Stimulated activated CD8-positive, alpha-beta memory T cell treated with anti-CD3 and anti-CD28 coated beads, Interleukin-4, amount 100 ng/mL, for 1 hour (primary cell): ENCODE measurements around the gene TMEM97.
"Not testable (repeated sequence)": the region's sequence is repeated elsewhere in the genome, so short reads cannot be mapped to it uniquely, and the experiment has no call there.

Source experiments
- DNase-seq, 2 donors: peaks; one replicate each; pipeline ENCODE4 v3.0.0-alpha.2; 2020; ENCODE audit warnings: low read depth in 2 of 2, low spot score in 1 of 2

Gene TMEM97

DNA sequence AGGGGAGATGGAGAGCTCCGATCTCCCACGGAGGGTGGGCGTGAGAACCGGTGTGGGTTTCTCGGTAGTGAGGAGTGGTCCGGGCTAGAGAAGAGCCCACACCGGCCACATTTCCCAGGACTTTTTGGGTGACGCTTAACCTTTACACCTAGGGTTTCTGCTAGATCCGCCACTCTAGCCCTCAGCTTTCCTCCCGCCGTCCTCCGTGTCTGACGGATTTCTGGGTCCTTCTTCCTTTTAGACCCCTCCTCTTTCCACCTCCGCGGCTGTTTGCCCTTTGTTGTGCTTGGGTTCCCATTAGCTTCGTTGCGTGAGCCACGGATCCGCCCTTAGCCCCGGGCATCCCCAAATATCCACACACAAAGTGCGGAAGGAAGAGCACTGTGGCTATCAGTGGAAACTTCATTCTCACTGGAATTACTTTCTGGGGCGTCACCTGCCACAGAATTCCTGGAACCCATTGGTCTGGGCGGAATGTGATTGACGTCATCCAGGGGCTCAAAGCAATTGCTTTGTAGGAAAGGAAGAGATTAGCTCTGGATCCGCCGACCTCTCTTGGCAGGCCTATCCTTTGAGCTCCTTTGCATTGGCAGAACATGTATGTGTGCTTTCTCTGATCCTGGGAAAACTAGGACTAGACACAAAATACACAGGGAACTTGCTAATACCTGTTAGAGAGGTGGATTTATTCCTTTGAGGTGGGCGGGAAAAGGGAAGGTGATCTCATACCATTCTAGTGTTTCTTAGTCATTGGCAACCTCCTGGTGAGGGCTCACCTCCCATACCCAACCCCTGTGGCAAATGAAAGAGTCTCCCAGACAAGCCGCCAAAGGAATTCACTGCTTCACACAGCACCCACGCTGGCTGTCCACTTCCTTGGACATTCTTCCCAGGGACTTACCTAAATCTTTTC, 17.2 kb downstream of the TMEM97 start:
- DNase-seq = no peak

DNA sequence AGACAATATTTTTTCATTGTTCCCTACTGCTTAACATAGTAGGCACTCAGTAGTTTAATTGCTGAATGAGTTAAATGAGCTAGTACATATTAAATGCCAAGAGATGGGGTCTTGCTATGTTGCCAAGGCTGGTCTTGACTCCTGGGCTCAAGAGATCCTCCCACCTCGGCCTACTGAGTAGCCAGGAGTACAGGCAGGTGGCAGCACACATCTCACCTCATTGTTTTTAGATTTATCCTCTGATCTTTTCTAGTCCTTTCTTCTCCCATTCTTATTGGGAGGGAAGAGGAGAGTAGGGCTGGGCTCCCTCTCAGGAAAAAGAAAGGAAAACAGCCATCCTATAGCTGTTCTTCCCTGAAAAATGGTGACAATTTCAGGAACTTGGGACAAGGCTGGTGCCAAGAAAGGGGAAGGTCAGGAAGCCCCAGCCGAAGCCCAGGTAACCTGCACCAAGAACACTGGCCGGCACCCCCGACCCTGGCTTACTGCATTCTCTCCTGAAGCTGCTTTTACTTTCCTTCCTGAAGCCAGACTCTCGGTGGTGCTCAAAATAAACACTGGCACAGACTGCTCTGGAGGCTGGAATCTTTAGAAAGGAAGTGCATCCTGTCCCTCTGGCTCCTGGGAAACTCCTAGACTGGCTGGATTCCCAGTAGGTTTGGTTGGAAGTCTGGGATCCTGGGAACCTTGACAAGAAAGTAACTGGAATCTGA, 19.2 kb downstream of the TMEM97 start:
- DNase-seq = no peak

DNA sequence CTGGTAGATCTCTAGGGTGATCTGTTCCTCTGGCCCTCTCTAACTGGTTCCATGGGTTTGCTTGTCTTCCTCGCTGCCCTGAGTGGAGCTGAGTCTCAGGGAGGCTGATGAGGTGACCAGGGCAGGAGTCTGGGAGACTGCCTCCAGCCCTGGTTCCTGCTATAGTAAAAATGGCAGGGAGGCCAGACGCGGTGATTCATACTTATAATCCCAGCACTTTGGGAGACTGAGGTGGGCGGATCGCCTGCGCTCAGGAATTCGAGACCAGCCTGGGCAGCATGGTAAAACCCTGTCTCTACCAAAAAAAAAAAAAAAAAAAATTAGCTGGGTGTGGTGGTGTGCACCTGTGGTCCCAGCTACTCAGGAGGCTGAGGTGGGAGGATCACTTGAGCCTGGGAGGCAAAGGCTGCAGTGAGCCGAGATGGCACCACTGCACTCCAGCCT, 19.8 kb downstream of the TMEM97 start:
- DNase-seq = not testable (repeated sequence)

DNA sequence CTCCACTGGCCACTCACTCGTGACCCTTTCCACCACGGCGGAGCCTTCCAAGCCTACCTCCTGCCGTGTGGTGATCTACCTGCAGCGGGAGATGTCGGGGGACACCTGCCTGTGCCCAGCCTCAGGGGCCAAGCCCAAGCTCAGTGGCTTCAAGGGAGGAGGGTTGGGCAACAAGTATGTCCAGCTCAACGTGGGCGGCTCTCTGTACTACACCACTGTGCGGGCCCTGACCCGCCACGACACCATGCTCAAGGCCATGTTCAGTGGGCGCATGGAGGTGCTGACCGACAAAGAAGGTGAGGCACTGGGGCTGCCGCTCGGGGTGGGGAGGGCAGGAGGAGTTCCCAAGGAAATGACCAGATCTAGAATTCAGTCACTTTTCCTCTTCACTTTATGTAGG, 20.4 kb downstream of the TMEM97 start:
- DNase-seq = no peak

DNA sequence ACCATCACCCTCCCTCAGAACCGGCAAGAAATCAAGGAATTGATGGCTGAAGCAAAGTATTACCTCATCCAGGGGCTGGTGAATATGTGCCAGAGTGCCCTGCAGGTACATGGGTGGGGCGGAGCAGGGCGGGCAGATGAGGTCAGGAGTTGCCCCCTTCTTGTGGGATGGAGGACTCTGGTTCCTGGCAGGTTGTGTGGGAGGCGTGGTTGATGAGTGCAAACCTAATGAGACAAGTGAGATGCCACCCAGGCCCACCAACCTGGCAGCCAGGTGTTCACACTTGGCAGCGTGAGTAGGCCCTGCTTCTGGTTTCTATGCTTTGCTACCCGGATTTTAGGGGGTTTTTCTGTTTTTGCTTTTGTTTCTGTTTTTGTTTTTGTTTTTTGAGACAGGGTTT, 21.4 kb downstream of the TMEM97 start:
- no peak for DNase-seq

DNA sequence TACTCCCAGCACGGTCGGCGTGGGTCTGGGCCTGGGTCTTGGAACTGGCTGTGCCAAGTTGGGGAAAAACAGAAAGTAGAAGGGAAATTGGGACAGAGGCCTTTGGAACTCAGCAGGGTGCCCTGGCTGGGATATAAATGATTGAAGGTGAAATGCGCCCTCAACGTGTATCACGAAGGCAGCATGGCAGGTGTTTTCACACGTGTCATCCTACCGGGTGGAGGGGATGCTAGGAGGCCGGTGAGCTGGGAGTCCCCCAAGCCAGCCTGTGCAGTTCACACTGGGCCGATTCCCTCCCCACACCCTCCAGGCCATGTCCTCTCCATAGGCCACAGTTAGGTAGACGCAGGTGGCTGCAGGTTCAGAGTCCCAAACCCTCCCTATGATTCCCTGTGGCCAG, 22.5 kb downstream of the TMEM97 start:
- no peak for DNase-seq

DNA sequence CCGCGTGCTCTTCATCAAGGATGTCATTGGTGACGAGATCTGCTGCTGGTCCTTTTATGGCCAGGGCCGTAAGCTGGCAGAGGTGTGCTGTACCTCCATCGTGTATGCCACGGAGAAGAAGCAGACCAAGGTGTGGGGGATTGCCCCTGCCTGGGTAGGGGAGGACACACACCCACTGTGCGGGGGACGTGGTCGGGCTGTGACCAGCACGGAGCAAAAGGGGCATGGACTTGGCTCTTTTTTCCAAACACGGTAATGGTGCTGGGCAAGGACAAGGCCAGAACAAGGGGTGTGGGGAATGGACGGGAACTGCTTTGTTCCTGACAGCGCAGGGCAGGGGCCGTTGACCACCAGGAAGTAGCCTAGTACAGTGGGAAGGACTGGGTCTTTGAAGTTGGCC, 23.3 kb downstream of the TMEM97 start:
- no peak for DNase-seq

DNA sequence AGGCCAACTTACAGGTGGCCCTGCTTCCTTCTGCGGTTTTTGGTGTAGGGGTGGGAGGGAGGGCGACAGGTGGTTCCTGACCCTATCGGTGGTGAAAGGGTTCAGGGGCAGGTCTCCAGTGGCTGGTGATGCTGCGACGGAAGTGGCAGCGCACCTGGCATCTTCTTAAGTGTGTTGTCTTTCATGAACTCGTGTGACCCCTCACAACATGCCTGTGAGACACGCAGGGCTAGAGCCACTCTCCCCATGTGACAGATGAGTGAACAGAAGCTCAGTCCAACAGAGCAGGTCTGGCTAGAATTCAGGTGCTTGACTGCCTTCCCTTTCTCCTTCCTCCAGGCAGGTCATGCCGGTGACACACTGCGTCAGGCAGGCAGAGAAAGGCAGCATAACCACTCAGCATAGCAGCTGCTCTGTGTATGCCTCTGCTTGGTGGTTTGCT, 24.5 kb downstream of the TMEM97 start:
- no peak for DNase-seq

DNA sequence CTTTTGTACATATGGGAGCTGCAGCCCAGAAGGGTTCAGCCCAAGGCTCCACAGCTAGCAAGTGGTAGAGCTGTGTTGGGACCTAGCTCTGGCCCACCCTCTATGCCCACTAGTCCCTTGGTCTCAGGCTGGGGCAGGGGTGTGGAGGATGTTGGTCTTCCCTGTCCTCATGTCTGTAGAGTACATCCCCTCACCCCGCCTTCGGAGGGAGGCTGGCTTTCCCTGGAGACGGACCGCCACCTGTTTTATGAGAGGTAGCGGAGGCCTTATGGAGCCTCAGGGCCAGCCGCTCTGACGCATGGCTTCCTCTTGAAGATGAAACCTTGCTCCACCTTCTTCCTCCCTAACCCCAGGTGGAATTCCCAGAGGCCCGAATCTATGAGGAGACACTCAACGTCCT, 25.0 kb downstream of the TMEM97 start:
- DNase-seq = no peak

DNA sequence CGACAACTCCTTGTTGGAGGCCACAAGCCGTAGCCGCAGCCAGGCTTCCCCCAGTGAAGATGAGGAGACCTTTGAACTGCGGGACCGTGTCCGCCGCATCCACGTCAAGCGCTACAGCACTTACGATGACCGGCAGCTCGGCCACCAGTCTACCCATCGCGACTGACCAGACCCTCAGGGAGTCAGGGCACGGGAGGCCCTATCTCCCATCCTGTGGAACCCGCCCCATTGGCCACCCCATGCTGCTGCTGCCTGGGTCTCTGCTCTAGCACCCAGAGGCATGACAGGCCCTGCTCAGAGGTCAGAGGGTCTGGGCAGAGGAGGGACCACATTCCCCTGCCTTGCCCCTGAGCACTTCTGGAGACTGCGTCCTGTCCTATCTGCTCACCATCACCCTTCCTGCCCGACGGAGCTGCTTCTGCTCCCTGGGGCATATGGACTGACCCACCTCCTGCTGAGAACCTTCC, 25.5 kb downstream of the TMEM97 start:
- DNase-seq = no peak

DNA sequence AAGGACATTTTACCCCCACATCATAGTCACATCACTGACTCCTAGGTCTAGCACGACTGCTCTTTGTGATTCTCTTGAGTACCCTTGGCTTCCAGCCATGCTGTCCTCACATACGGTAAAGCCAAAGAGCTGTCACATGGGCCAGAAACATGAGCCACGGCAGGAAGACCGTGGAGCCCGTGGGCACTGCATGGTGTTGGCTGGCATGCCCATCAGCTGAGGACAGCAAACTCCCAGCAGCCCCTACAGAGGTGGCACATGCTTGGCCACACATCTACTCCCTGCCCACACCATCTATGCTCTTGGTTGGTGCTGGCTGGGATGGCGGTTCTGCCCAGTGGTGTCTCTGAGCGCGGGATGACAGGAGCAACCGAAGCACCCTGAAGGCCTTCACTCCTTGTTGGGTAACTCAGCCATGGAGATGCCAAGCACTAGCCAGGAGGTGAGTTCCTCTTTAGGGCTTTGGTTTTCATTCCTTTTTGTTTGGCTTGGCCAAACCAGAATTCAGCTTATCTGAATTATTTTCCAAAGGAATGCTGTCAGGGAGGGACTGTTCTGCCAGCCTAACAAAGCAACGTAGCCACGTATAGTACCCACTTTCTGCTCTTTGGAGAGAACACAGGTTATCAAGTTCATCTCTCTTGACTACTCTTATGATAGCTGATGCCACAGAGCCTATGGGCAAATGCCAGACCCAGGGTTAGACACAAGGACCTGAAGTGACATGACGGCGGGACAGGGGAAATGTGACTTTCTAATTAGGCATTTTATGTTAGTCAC, 26.6 kb downstream of the TMEM97 start:
- no peak for DNase-seq

DNA sequence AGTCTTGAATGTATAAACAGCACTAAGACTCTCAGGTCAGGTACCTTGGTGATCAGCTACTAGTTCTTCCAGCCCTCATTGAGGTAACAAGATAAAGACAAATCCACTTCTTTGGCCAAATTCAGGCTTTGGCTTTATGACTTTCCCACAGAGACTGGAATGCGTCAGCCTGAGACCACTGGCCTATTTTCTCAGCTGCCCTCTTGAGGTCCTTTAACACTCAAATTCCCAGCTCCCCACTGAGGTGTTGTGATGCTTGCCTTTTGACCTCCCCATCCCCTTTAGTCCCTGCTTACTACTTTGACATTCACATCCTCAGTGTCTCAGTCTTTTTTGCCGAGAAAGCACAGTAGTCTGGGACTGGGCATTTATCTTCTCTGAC, 27.2 kb downstream of the TMEM97 start:
- no peak for DNase-seq

DNA sequence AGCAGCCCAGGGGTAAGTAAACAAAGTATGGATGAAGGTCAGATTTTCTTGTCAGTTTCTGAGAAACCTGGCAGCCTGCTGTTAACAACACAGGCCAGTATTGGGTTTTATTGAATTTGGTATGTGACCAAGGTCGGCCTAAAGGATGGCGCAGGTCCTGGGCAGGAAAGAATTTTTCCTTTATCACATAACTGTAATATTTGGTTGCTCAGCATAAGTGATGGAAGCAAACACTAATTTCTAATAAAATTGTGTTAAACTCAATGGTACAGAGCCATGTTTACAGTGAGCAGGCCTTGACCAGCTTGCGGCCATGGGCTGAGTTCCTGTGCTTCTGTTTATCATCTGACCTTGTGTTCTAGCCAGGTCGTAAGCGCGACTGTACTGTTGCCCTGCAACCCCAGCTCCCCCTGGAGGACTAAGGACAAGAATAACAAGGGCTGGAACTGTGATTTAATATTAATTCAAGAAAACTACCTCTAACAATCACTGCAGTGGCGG, 27.8 kb downstream of the TMEM97 start:
- no peak for DNase-seq

DNA sequence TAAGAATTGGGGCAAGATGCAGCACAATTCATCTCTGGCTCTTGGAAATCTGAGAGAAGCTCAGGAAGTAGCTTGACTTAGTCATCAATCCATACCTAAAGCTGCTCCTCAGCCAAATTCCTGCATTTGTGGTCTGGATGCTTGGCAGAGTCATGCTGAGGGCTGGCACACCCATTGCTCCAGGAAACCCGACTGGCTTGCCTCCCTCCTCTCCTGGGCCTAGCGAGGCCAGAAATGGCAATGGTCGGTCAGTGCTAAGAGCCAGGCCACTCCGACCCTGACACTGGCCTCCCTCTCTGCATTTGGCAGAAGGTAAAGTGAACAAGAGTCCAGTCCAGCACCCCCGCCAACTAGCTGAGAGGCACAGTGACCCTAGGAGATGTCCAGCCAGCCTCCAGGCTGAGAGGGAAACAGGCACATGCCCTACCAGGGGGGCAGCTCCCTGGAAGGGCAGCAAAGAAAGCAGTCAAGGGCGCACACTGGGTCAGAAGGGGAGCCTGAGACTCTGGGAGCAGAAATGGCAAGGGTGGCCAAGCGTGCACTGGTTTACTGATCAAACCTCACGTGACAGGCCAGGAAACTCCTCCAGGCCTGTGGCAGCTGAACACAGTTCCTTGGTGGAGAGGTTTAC, 28.4 kb downstream of the TMEM97 start:
- no peak for DNase-seq

DNA sequence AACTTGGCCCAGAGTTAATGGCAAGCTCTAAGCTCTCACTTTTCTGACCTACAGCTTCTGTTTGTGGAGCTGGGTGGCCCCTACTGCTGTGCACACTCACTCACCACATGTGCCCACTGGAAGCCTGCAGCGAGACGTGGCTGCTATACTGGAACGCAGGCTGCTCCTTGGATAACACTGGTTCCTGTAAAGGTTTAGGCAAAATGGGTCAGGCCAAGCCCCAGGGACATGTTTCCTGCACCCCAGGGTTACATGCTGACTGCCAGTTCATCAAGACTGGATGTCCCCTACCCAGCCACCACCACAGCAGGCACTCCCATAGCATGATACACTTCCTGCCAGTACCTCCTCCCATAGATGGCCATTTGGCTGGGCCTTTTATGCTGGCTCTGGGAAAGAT, 30.0 kb downstream of the TMEM97 start:
- DNase-seq = no peak

DNA sequence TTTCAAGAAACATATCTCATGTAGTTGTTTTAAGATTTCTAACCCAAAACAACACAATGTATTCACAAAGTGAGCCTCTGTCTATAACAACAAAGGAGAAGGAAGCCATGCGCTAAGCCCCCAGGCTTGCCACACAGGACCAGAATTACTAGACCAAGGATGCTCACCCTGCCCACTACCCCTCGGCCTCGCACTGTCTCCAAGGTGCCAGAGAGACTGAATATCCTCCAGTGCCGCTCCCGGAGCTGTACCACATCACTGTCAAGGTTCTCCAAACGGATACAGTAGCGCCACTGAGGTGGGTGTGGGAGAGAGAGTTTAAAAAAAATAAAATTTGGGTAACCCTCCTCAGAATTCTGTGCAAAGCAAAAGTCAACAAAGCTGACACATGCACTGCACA, 31.3 kb downstream of the TMEM97 start:
- DNase-seq = no peak

DNA sequence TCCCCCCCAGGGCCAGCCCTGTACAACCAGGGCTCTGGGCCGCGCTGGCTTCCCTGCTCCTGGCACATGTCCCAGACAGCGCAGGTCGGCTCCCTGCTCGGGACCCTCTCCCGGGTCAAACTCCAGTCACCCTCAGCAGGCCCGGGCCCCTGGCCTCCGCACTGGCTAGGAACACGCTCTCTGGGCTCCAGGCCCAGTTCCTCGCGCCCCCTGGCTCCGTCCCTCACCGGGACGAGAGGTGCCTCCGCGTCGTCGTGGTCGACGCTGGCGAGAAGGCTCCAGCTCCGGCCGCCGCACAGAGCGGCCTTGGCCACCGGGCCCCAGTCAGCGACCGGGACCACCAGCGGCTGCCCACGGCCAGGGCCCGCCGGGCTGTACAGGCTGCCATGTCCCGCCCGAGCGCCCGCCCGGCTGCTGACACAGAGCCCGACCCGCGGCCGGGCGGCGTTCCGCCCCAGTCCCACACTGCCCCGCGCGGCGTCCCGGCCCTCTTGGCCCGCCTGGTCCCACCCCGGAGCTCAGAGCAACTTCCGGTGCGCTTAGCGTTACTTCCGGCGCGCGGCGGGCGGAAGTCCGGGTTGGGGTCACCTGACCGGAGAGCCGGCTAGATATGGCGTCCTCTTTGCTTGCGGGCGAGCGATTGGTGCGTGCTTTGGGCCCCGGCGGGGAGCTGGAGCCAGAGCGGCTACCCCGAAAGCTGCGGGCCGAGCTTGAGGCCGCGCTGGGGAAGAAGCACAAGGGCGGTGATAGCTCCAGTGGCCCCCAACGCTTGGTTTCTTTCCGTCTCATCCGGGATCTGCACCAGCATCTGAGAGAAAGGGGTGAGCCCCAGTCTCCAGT, 38.3 kb downstream of the TMEM97 start, which contains the start of gene POLDIP2:
Gene POLDIP2 (minus strand): TSS at position 467 of the 840 bp plus-strand sequence. CDS start 79 bp downstream, at position 388.
- DNase-seq = peak; percentile 85 to 91

DNA sequence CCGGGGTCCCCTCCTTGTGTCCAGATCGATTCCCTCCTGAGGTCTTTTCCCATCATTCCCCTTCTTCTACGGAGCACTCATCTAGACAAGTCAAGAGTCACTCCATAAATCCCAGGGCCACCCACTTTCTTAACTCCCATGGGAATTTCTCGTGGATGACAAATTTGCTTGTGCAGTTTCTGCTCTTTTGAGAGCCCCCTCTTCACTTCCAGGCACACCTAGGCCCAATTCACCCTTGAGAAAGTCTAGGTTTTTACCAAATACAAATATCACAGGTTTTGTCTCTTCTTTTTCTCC, 38.8 kb downstream of the TMEM97 start:
- no peak for DNase-seq

DNA sequence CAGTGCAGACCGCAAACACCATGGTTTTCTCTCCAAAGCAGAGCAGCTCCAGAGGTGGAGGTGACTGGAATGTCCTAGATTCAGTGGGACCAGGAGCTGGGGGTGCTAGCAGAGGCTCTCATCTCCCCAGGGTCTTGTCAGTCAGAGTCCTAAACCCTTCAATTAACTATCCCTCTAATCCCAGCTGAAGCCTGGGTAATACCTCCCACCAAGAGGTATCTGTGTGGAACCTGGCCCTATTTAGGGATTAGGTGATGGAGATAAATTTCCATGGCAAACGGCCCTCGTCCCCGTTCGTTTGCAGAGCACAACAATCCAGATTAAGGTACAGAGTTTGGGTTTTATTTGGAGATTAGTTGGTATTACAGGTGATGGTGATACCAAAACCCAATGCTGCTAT, 44.2 kb downstream of the TMEM97 start:
- DNase-seq = no peak
